B cell (primary cell): ENCODE data around the gene CEP89. TPM values are rescaled to one million over a fixed set of nuclear protein-coding genes. Genes with fewer than 3 reads are reported as not detected.
"Not testable (repeated sequence)": the region's sequence is repeated elsewhere in the genome, so short reads cannot be mapped to it uniquely, and the experiment has no call there.

Experiments
- ATAC-seq: fragments of 200-7000 bp; cut with Tn5 transposase; one replicate; pipeline ENCODE4 v1.10.0; 2021; ENCODE audit warnings: low read depth, mild to moderate bottlenecking, moderate number of reproducible peaks, moderate library complexity
- CTCF ChIA-PET: fragments of 350-600 bp; sonication (Branson Sonifier 250); formaldehyde crosslinking; loops from one replicate; lab custom pipeline; 2021; ENCODE audit warnings: antibody characterized with exemption, inconsistent platforms; lab: Charles Lee
- POLR2A ChIA-PET: fragments of 350-600 bp; sonication (Branson Sonifier 250); formaldehyde crosslinking; loops from one replicate; lab custom pipeline; 2021; ENCODE audit warnings: antibody characterized with exemption; lab: Charles Lee
- DNase-seq: peaks from one replicate; pipeline ENCODE4 v3.0.0; 2013
- H2AFZ ChIP-seq: 2 replicates; pipeline ENCODE4 v1.6.1; 2012; ENCODE audit warnings: mild to moderate bottlenecking, low read depth, low read length; ENCODE audit not compliant: insufficient read depth, poor library complexity, severe bottlenecking
- H3K27ac ChIP-seq, 2 donors: 1 replicate in 1 of 2; 2 replicates in 1 of 2; pipeline ENCODE4 v1.5.1; 2012 to 2013; ENCODE audit warnings: low read length in 2 of 2, mild to moderate bottlenecking in 2 of 2, moderate library complexity in 1 of 2
- H3K27me3 ChIP-seq, 4 experiments: fragments of 200-600 bp in 1 of 4; sonication (generic) in 1 of 4; replicated peaks in 1 of 4; 1 replicate in 2 of 4; 2 replicates in 2 of 4; pipeline versions ENCODE4 v1.6.1 to v1.7.0; 2013 to 2016; ENCODE audit warnings: low read length in 3 of 4, mild to moderate bottlenecking in 2 of 4, mixed read lengths in 1 of 4, moderate library complexity in 1 of 4; ENCODE audit not compliant: insufficient read depth in 4 of 4, control insufficient read depth in 3 of 4; ENCODE audit errors: control extremely low read depth in 1 of 4
- H3K36me3 ChIP-seq, 2 experiments: replicated peaks in 1 of 2; 1 replicate in 1 of 2; 2 replicates in 1 of 2; pipeline versions ENCODE4 v1.6.1 to v1.7.1; 2013; ENCODE audit warnings: low read length in 1 of 2; ENCODE audit not compliant: insufficient read depth in 2 of 2, control insufficient read depth in 1 of 2; ENCODE audit errors: control extremely low read depth in 1 of 2, extremely low read depth in 1 of 2
- H3K4me1 ChIP-seq, 2 donors: fragments of 200-600 bp in 1 of 2; sonication (generic) in 1 of 2; 1 replicate in 1 of 2; 2 replicates in 1 of 2; pipeline versions ENCODE4 v1.5.1 to v1.6.1; 2013 to 2017; ENCODE audit warnings: low read length in 2 of 2; ENCODE audit not compliant: control insufficient read depth in 2 of 2, insufficient read depth in 2 of 2
- H3K4me2 ChIP-seq: replicated peaks from 2 replicates; pipeline ENCODE3; 2012; ENCODE audit warnings: mild to moderate bottlenecking, low read depth, low read length; ENCODE audit not compliant: poor library complexity, severe bottlenecking
- H3K4me3 ChIP-seq, 5 experiments: fragments of 200-600 bp in 1 of 5; sonication (generic) in 1 of 5; 1 replicate in 3 of 5; 2 replicates in 2 of 5; pipeline versions ENCODE4 v1.5.1 to v1.7.0; 2011 to 2016; ENCODE audit warnings: low read length in 4 of 5, mild to moderate bottlenecking in 4 of 5, low read depth in 2 of 5, control low read depth in 1 of 5, moderate library complexity in 1 of 5; ENCODE audit not compliant: insufficient read depth in 1 of 5; ENCODE audit errors: control extremely low read depth in 1 of 5, extremely low read depth in 1 of 5
- H3K79me2 ChIP-seq: fragments of 200-600 bp; sonication (generic); one replicate; pipeline ENCODE4 v1.6.0; 2016; ENCODE audit warnings: low read length; ENCODE audit not compliant: control insufficient read depth, insufficient read depth
- H3K9ac ChIP-seq: fragments of 200-600 bp; sonication (generic); 2 replicates; pipeline ENCODE4 v1.6.1; 2017; ENCODE audit warnings: mild to moderate bottlenecking, low read length, moderate library complexity
- H3K9me3 ChIP-seq, 3 donors: one replicate each; pipeline versions ENCODE4 v1.6.1 to v1.7.1; 2013; ENCODE audit warnings: low read length in 2 of 3; ENCODE audit not compliant: control insufficient read depth in 2 of 3, insufficient read depth in 1 of 3; ENCODE audit errors: control extremely low read depth in 1 of 3
- H4K20me1 ChIP-seq: 2 replicates; pipeline ENCODE4 v1.6.0; 2012; ENCODE audit warnings: mild to moderate bottlenecking, low read length; ENCODE audit not compliant: insufficient read depth, control insufficient read depth, poor library complexity, severe bottlenecking
- H3K27ac Mint-ChIP-seq: one replicate; pipeline ENCODE4 v1.8.0; 2021; ENCODE audit warnings: mixed read lengths
- H3K27me3 Mint-ChIP-seq: one replicate; pipeline ENCODE4 v1.8.0; 2021; ENCODE audit warnings: mixed read lengths
- H3K4me1 Mint-ChIP-seq: one replicate; pipeline ENCODE4 v1.8.0; 2021; ENCODE audit warnings: mixed read lengths
- H3K4me3 Mint-ChIP-seq: one replicate; pipeline ENCODE4 v1.8.0; 2021; ENCODE audit warnings: mixed read lengths
- H3K9me3 Mint-ChIP-seq: one replicate; pipeline ENCODE4 v1.8.0; 2022; ENCODE audit warnings: mixed read lengths; ENCODE audit not compliant: insufficient read depth
- EZH2 ChIP-seq: IDR thresholded peaks from 2 replicates; pipeline ENCODE4 v1.6.1; 2012; ENCODE audit warnings: borderline replicate concordance, low read depth, mild to moderate bottlenecking, moderate library complexity, low read length; ENCODE audit not compliant: insufficient read depth, poor library complexity, severe bottlenecking
- WGBS: methylation state at CpG from one replicate; pipeline ENCODE4 v1.1.5; 2013; ENCODE audit warnings: missing lambda C conversion rate; ENCODE audit not compliant: insufficient coverage; 5-methylcytosine and 5-hydroxymethylcytosine counted together
- intact Hi-C: fragments of 100-400 bp; cut with micrococcal nuclease; formaldehyde crosslinking; loops from one replicate; pipeline ENCODE4 v1.10.0; 2022
- polyA plus RNA-seq: library from polyadenylated mRNA; depleted of rRNA; stranded (reverse); fragments of >200 nt; gene quantifications from 2 replicates; pipeline ENCODE4 v1.2.3, GENCODE V29; 2012
- total RNA-seq, 2 donors: library from RNA; stranded (reverse); fragments of 120-200 nt in 1 of 2; gene quantifications; 1 replicate in 1 of 2; 2 replicates in 1 of 2; pipeline versions ENCODE4 v1.2.3 to v1.2.4, GENCODE V29; 2013 to 2022
- TF ChIP-seq, protein P1 (sequence below): fragments of 200-600 bp; IDR thresholded peaks from one replicate; pipeline ENCODE4 v1.8.0; 2022; ENCODE audit warnings: antibody characterized with exemption, mild to moderate bottlenecking

The CEP89 gene
- total and polyA plus RNA-seq, 2 donors (not counting 1 experiment from before 2014, with no cell fraction given) = 10.2 to 38.6 TPM

- H3K9me3 Mint-ChIP-seq, DNase-seq, H2AFZ ChIP-seq, H3K4me3 Mint-ChIP-seq, H3K9me3 ChIP-seq, H3K27ac Mint-ChIP-seq, H3K9ac ChIP-seq, intact Hi-C loops, H3K27ac ChIP-seq, H3K4me3 ChIP-seq, H3K36me3 ChIP-seq, H3K27me3 Mint-ChIP-seq, H3K79me2 ChIP-seq, H4K20me1 ChIP-seq, H3K4me1 ChIP-seq, ATAC-seq, H3K4me1 Mint-ChIP-seq, CTCF ChIA-PET, POLR2A ChIA-PET, H3K27me3 ChIP-seq, H3K4me2 ChIP-seq: not testable (repeated sequence)
- 93% methylated on average over 13 of the region's 15 CpGs for WGBS
Measured at GRCh38 chr19:33002126-33002865, 30.5 kb upstream of the CEP89 start.

GRCh38 chr19:33000910-33001309, 29.2 kb upstream of the CEP89 start:
- no peaks in the 10 kb centered on the region for H3K36me3 ChIP-seq
- ChIA-PET CTCF (no interaction called here), POLR2A (no interaction called here)
- no peak overlapping the region for H3K9ac ChIP-seq
- no peaks in the 10 kb centered on the region for H3K9me3 ChIP-seq
- no peaks in the 10 kb centered on the region for H3K27me3 Mint-ChIP-seq
- H3K4me2 ChIP-seq = no peak overlapping the region
- H2AFZ ChIP-seq = no peak overlapping the region
- no peaks in the 10 kb centered on the region for H4K20me1 ChIP-seq
- no peak overlapping the region for H3K4me3 ChIP-seq
- H3K4me3 Mint-ChIP-seq = no peak overlapping the region
- H3K4me1 ChIP-seq = no peaks in the 10 kb centered on the region
- no peaks in the 10 kb centered on the region for H3K27me3 ChIP-seq
- no peaks in the 10 kb centered on the region for H3K79me2 ChIP-seq
- H3K9me3 Mint-ChIP-seq = no peaks in the 10 kb centered on the region
- WGBS = no CpG with 5 or more reads among the region's 4 CpGs
- peaks cover 4% of the 10 kb centered on the region for H3K4me1 Mint-ChIP-seq
- TF ChIP-seq, protein P1, sequence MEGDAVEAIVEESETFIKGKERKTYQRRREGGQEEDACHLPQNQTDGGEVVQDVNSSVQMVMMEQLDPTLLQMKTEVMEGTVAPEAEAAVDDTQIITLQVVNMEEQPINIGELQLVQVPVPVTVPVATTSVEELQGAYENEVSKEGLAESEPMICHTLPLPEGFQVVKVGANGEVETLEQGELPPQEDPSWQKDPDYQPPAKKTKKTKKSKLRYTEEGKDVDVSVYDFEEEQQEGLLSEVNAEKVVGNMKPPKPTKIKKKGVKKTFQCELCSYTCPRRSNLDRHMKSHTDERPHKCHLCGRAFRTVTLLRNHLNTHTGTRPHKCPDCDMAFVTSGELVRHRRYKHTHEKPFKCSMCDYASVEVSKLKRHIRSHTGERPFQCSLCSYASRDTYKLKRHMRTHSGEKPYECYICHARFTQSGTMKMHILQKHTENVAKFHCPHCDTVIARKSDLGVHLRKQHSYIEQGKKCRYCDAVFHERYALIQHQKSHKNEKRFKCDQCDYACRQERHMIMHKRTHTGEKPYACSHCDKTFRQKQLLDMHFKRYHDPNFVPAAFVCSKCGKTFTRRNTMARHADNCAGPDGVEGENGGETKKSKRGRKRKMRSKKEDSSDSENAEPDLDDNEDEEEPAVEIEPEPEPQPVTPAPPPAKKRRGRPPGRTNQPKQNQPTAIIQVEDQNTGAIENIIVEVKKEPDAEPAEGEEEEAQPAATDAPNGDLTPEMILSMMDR = no peak
- no peak for TF ChIP-seq EZH2
- ATAC-seq (no peak), DNase-seq (no peak)
- H3K27ac Mint-ChIP-seq = no peak overlapping the region
- H3K27ac ChIP-seq = no peak overlapping the region
- intact Hi-C loops = no loop called here
